HG02885 (cell line): ENCODE data around the gene GRM5.
"Not testable (repeated sequence)": the region's sequence is repeated elsewhere in the genome, so short reads cannot be mapped to it uniquely, and the experiment has no call there.

Experiments used
- ATAC-seq: cut with Tn5 transposase; IDR thresholded peaks from one replicate; pipeline ENCODE4 v1.9.1; 2021; ENCODE audit warnings: mild to moderate bottlenecking; ENCODE audit not compliant: unreplicated experiment, poor library complexity

The GRM5 gene

DNA sequence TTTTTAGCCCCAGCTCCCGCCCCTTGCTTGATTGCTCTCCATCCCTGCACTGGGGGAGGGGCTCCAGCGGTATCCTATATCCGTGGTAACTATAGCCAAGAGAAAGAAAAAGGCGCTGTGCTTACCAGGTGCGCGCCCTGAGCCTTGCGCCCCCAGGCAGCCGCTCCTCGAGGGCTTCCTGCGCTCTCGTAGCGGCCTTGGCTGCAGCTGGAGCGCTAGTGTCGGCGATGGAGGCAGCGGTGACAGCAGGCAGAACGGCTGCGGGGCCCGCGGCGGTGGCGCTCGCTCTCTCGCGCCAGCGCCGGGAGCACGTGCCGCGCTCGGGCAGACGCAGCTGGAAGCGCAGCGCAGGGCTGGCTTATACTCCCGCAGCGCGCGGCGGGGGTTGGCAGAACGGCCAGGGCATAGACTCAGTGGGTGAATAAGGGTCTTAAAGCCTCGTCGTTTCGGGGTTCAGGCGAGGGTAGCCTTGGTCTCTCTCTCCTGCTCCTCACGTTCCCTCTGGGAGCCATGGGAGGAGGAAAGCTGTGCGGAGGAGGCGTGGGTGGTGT, at the start of gene GRM5:
TSS of gene GRM5 (minus strand) at position 332 of the 551 bp plus-strand sequence. CDS start 18,110 bp downstream, outside the sequence.
- not testable (repeated sequence) for ATAC-seq

DNA sequence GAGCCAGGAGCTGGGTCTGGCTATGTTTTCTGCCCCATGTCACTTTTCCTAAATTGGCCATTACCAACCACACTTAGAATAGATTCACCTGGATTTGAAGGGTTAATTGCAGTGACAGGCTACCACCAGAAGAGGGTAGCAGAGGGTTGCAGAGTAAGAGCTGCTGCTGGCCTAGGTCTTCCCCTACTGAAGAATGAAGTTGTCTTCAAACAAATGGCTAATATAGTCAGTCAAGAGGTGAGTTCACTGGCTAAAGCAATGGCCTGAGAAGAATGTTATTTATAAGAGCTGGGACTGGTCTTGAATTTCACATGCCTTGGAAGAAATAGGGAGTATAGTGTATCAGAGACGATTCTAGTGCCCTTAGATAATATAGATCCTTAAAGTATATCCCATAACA, 32.2 kb upstream of the GRM5 start:
- ATAC-seq = peak; percentile 91

DNA sequence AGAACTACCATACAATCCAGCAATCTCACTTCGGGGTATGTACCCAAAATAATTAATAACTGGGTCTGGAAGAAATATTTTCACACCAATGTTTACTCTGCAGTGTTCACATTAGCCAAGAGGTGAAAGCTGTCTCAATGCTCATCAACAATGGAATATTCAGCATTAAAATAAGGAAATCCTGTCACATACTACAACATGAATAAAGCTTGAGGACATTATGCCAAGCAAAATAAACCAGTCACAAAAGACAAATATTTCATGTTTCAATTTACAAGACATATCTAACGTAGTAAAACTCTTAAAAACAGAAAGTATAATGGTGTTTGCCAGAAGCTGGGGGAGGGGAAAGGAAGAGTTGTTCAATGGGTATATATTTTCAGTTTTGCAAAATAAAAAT, 28.0 kb upstream of the GRM5 start:
- not testable (repeated sequence) for ATAC-seq

DNA sequence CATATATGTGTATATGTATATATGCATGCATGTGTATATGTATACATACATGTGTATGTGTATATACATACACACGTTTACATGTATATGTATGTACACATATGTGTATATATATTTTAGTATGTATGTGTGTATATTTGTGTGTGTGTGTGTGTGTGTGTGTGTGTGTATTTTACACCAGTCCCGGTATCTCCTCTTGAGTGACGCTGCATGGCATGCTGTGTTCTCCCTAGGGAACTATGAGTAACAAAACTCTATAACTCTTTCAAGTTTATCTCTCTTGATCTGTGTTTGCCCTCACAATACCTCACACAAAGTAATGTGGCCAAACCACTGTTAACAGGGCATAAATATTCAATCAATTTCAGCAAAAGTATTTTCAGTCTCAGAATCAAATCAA, 19.2 kb upstream of the GRM5 start:
- ATAC-seq = not testable (repeated sequence)

DNA sequence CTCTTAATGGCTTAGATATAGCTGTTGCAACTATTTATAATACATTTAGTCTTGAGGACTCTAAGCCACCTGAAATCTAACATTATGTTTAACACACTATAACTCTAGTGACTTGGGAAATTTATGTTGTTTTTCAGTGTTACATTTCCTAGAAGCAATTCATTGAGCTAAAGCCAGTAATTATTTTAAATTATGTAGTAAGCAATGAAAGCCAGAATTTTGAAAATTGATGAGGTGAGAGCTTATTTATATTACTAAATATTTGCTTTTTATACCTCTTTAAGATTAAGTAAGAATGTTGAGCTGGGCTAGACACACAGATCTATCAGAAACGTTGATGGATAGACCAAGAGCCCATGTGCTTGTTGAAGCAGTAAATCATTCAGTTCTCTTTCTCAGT, 5.1 kb upstream of the GRM5 start:
- ATAC-seq = not testable (repeated sequence)

DNA sequence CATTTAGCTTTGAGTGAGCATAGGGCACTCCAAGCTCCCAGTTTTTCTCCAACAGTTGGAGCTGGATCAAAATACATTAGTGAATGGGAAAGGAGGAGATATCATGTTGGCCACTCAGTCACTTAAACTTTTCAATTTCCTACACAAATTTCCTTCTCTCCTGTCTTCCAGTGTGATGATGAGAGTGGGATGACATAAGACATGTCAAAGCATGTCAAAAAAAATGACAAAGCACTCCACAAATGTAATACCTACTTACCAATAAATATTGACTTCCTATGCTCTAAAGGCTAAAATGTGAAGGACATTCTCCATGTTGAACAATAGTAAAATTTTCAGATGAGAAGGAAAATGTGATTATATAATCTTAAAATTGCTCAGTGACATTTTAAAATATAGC, 1.5 kb upstream of the GRM5 start:
- ATAC-seq = no peak

DNA sequence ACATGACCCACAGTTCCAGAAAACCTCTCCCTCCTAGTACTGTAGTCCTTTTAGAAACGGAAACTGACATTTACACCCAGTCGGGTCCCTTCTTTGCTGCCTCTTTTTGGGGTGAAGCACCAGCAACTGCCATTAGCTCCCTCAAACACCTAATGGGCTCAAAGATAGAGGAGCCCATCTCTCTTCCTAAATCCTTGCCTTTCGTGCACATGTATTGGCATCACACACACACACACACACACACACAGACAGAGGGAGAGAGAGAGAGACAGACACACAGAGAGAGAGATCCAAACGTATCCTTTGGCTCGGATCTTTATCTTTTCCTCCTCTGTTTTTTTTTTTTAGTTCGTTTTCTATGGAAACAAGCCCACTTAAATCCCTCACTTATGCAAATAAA, 716 bp downstream of the GRM5 start:
- no peak for ATAC-seq

DNA sequence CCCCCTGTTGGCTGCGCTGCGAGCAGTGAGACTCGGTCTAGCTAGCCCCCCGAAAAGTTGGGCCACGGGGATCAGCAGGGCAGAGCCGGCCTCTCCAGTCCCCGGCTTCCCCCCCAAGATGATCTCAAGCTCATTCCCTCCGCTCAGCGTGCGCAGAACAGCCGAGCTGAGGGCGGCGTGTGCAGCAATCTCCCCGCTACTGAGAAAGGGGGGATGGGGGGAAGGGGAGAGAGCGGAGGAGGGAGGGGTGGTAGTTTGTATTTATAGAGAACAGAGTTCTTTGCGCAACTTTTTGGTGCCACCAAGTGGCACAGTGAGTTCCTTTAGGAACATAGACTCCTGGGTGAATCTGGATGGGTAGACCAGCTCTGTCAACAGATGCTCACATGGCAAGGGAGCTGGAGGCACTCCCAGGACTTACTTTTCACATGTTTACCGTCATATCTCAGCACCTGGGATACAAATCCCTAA, 2.3 kb downstream of the GRM5 start:
- not testable (repeated sequence) for ATAC-seq

DNA sequence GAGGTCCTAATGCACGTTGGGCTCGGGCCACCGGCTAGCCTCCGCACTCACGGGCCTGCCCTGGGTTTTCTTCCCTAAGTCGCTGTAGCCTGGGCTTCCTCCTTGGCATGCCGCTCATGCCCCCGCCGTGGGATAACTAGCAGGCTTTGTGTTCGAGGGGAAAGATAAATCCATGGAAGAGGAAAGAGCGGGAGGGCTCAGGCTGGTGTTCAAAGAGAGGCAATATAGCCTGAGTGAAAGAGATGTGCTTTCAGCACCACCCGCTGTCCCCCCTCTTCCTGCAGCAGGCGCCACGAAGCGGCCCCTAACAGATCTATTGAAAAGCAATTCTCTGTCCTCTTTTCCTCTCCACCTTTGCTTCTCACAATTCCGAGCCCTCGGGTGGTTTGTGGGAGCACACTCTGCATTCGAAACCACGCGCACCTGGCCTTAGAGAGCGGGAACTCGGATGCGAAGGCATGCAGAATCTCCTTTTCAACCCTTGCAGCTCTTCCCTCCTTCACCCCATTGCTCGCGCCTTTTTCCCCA, 2.9 kb downstream of the GRM5 start:
- not testable (repeated sequence) for ATAC-seq

DNA sequence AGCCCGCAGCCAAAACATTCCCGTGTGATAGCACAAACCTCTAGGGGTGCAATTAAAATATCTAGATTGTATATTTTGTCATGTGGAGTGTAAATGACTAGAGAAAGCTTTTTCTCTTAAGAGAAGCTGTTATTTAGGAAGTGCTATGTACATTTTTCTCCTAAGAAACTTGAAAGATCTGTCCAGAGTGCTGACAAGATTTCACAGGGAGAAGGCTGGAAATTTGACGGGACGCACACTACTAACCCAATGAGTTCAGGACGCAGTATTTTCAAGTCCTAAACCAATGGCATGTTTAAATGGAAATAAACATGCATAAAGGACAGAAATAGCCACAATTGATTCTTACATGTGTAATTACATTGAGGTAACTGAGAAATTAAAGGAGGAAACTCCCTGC, 3.9 kb downstream of the GRM5 start:
- ATAC-seq = not testable (repeated sequence)

DNA sequence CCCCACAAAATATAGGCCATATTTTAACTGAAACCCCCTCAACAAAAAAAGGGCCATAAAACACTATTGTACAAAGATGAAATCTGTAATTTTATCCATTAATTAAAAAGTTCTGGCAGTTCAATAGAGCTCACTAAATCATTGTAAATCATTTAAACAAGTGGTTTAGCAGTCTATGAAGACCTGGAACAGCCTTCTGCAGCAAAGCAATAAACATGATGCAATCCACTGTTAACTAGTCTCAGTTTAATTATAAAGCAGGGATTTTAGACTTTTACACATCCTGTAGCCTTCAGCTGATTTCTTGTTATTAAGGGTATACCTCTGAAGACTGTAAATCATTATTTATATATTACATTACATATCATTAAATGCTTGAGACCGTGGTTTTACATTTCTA, 8.4 kb downstream of the GRM5 start:
- ATAC-seq = not testable (repeated sequence)

DNA sequence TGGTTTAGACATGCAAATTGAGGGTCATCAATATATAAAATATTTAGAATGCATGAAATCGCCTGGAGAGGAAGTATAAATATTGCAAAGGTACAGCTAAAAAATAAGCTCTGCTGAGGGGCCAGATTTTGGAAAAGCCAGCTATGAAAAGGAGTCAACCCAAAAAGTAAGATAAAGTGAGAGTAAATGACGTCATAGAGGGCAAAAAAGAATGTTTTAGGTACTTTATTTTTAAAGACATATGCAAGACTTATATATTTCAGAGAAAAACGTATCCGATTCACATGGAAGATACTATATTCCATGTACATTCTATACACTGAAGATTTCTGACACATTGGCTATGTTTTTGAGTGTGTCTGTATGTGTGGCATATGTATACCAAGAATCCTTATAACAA, 13.6 kb downstream of the GRM5 start:
- no peak for ATAC-seq

DNA sequence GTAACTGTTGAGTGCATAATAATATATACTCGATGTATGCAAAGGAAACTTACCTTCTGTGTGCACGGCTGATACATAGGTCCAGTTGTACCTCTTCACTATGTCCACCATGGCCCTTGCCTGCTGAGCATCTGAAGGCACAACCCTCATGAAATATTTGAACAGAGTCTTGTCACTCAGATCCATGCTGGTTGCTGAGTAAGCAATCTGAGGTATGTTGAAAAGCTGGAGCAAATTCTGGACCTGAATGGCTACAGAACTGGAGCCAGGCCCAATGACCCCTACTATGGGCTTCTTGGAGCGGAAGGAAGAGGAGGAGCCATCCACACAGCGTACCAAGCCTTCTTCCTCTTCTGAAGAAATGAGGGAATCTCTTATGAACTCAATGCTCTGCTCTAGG, 18.6 kb downstream of the GRM5 start:
- not testable (repeated sequence) for ATAC-seq

DNA sequence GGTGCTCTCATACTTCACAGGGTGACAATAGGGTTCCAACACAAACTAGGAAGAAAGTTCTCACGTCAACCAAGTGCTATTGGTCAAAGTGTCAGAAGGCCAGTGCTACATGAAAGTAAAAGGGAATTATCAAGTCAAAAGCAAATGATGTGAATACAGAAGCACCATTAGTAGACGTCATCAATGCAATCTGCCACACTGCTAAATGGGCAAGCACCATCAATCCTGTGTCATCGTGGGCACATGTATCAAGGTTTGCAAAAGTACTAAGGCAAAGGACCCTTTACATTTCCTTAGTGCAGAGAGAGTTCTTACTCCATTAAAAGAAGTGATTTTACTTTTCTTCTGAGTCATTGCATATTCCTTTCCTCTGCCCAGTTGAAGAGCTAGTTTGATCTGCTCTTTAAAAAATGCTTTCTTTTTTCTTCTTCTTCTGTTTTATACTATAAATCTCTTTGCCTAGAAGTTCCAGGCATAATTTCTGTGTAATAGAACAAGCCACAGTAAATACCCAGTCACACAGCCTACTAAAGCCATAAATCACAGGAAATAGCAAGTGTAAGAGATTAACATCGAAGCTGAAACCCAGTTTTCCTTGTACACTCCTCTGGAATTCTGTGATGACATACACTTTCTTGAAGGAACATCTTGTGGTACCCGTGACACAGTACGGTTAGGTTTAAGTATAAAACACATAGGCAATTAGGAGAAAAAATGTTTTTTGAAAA, 21.8 kb downstream of the GRM5 start:
- ATAC-seq = not testable (repeated sequence)

DNA sequence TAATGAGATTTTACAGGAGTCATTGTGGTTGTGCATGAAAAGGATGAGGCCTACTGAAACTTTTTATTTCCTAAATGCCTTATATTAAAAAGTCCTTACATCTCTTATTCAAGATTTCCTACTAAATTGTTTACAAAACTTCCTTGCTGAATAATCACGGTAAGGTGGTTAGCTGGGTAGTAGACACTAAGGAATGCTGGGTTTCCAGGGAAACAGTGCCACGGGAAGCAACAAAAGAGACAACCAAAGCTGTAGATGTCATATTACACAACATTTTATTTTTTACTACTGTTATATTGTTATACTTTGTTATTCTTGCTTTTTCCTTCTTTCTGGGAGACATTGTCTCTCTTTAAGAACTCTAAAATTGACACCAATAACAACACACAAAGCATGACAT, 36.1 kb downstream of the GRM5 start:
- ATAC-seq = not testable (repeated sequence)

DNA sequence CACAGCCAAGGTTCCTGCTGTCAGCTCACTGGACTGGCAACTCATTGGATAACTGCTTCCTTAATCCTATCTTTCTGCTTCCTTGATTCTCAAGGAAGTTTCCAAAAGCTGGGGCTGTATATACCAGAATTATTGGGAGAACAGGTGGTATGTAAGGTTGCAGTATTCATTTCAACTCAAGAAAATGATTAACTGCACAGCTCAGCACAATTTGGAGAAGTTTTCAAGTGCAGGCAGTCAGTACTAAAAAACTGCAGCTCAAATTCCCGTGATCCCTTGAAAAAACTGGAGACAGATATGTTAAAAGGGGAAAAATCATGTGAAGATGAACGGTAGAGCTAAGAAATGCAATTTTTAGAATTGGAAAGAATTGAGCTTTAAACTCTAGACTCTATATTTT, 44.4 kb downstream of the GRM5 start:
- no peak for ATAC-seq

DNA sequence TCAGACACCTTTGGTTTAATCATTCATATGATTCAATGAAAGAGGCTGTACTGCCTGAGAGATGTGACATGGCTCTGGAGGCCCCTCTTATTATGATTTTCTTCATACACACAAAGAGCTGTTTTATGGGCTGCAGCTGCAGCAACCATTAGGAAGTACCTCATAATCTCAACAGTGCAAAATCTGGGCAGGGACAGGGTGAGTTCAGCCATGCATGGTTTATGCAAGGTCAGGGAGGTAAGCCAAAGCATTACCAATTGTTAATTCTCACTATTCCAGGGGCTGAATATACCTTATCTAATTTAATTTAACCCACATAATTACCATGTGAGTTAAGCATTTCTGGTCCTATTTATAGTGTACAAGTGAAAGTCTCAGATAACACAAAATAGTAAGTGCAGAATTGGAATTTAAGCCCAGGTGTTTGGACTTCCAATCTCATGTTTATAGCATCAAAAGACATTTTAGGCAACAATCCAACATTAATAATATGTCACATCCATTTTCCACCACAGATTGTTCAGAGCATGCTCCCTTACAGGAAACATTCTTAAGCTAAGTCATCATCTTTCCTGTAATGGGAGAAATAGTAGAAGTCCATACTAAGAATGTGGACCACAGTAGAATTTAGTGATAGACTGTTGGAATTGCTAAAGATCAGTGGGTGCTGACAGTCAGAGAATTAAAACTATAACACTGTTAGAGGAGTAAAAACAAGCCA, 45.8 kb downstream of the GRM5 start:
- ATAC-seq = not testable (repeated sequence)

DNA sequence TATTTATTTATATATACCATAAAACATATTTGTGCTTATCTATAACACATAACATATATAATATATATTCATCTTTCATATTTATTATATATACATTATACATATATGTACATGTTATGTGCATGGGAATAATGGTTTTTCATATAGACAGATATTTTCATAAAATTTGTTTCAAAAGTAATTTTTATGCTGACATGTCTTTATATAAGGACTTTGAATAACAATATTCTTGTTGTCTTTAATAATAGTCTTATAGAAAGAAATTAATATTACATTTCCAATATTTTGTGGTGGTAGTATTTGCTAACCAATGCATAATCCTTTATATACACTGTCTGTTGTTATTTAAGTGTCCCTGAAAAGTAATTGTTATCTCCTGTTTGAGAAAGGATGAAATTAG, 49.6 kb downstream of the GRM5 start:
- no peak for ATAC-seq

DNA sequence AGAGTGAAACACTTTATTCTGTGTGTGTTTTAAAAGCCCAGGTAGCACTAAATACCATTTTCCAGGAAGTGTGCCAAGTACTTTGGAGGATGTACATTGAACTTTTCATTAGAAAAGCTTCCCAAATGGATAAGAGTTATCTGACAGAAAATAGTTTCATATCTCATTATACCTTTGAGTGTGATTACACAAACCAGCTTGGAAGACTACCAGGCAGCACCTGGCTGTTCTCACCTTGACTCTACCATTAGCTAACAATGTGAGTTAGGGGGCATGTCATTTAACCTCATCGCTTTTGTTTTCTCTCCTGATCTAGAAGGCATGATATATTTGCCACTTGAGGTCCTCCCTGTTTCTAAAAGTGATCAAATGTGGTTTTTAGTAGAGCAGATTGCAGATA, 50.2 kb downstream of the GRM5 start:
- ATAC-seq = no peak

DNA sequence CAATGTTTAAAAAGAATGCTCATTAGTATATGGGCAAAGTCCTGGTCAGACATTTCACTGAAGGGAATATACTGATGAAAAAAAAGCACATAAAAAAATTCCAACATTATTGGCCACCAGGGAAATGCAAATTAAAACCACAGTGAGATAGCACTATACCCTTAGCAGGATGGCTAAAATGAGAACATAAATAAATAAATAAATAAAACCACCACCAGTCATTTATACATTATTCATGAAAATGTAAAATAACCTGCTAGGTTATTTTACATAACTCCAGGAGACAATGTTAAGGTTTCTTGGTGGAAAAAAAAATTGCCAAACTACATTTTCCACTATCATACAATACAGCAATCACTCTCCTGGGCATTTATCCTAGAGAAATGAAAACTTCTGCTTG, 64.9 kb downstream of the GRM5 start:
- not testable (repeated sequence) for ATAC-seq

DNA sequence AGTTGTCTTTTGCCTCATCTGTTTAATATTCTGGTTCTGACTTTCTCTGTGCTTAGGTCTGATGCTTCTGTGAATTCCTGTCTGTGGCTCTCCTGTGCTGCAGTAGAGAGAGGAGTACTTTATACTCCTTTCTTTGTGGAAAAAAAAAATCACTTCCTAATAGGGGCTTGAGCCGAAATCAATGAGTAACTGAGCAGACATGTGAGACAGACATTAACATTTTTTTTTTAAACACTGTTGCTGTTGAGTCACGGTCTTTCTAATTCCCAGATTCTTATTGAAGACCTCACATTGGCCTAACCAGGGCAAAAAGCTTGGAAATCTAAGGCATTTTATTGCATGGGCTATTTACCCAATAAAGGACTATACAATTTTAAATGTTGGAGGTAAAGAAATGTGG, 86.1 kb downstream of the GRM5 start:
- no peak for ATAC-seq
